ENCODE results near the gene NCK1.
A peak's percentile ranks its signal among the peaks of the same experiment; 100 is the strongest.

Gene NCK1

GRCh38 chr3:136937175-136937574 is 75.2 kb downstream of the NCK1 start:
- no peak for DNase-seq (ENCODE audit: insufficient read length)
- FAIRE-seq = no peak
- no peak for TF ChIP-seq TAF1 (IDR thresholded peaks at IDR 0.05; ENCODE audit: borderline replicate concordance, low read depth, low read length)
- no peak for TF ChIP-seq POLR2A (IDR thresholded peaks at IDR 0.05; ENCODE audit: low read depth, low read length)
- TF ChIP-seq POLR2AphosphoS5 (IDR thresholded peaks at IDR 0.05; ENCODE audit: low read depth, low read length) = no peak

GRCh38 chr3:136937851-136938250 is 75.8 kb downstream of the NCK1 start:
- DNase-seq (ENCODE audit: insufficient read length) (no peak), FAIRE-seq (no peak)
- TF ChIP-seq POLR2AphosphoS5 (IDR thresholded peaks at IDR 0.05; ENCODE audit: low read depth, low read length) (no peak), TAF1 (IDR thresholded peaks at IDR 0.05; ENCODE audit: borderline replicate concordance, low read depth, low read length) (no peak), POLR2A (IDR thresholded peaks at IDR 0.05; ENCODE audit: low read depth, low read length) (no peak)

- no peak for TF ChIP-seq TAF1 (IDR thresholded peaks at IDR 0.05; ENCODE audit: borderline replicate concordance, low read depth, low read length)
- no peak for TF ChIP-seq POLR2A (IDR thresholded peaks at IDR 0.05; ENCODE audit: low read depth, low read length)
- no peak for TF ChIP-seq POLR2AphosphoS5 (IDR thresholded peaks at IDR 0.05; ENCODE audit: low read depth, low read length)
- DNase-seq (ENCODE audit: insufficient read length) (no peak), FAIRE-seq (no peak)
Measured at GRCh38 chr3:136938334-136938733, 76.3 kb downstream of the NCK1 start.

- TF ChIP-seq TAF1 (IDR thresholded peaks at IDR 0.05; ENCODE audit: borderline replicate concordance, low read depth, low read length) = no peak
- no peak for TF ChIP-seq POLR2A (IDR thresholded peaks at IDR 0.05; ENCODE audit: low read depth, low read length)
- no peak for TF ChIP-seq POLR2AphosphoS5 (IDR thresholded peaks at IDR 0.05; ENCODE audit: low read depth, low read length)
- DNase-seq (ENCODE audit: insufficient read length) (no peak), FAIRE-seq (no peak)
Measured at GRCh38 chr3:136939489-136939888, 77.5 kb downstream of the NCK1 start.

- TF ChIP-seq TAF1 (IDR thresholded peaks at IDR 0.05; ENCODE audit: borderline replicate concordance, low read depth, low read length) (no peak), POLR2A (IDR thresholded peaks at IDR 0.05; ENCODE audit: low read depth, low read length) (no peak), POLR2AphosphoS5 (IDR thresholded peaks at IDR 0.05; ENCODE audit: low read depth, low read length) (no peak)
- DNase-seq (ENCODE audit: insufficient read length) (no peak), FAIRE-seq (no peak)
Measured at GRCh38 chr3:136942803-136943202, 80.8 kb downstream of the NCK1 start.

GRCh38 chr3:136943436-136943835 is 81.4 kb downstream of the NCK1 start:
- DNase-seq (ENCODE audit: insufficient read length) (no peak), FAIRE-seq (no peak)
- TF ChIP-seq POLR2AphosphoS5 (IDR thresholded peaks at IDR 0.05; ENCODE audit: low read depth, low read length) = no peak
- TF ChIP-seq POLR2A (IDR thresholded peaks at IDR 0.05; ENCODE audit: low read depth, low read length) = no peak
- no peak for TF ChIP-seq TAF1 (IDR thresholded peaks at IDR 0.05; ENCODE audit: borderline replicate concordance, low read depth, low read length)

GRCh38 chr3:136946978-136947377 is 85.0 kb downstream of the NCK1 start:
- TF ChIP-seq POLR2A (IDR thresholded peaks at IDR 0.05; ENCODE audit: low read depth, low read length) = no peak
- TF ChIP-seq POLR2AphosphoS5 (IDR thresholded peaks at IDR 0.05; ENCODE audit: low read depth, low read length) = no peak
- TF ChIP-seq TAF1 (IDR thresholded peaks at IDR 0.05; ENCODE audit: borderline replicate concordance, low read depth, low read length) = no peak
- FAIRE-seq = no peak
- no peak for DNase-seq (ENCODE audit: insufficient read length)

- FAIRE-seq = peak; percentile 42
- no peak for DNase-seq (ENCODE audit: insufficient read length)
- TF ChIP-seq POLR2A (IDR thresholded peaks at IDR 0.05; ENCODE audit: low read depth, low read length) = no peak
- TF ChIP-seq TAF1 (IDR thresholded peaks at IDR 0.05; ENCODE audit: borderline replicate concordance, low read depth, low read length) = no peak
- no peak for TF ChIP-seq POLR2AphosphoS5 (IDR thresholded peaks at IDR 0.05; ENCODE audit: low read depth, low read length)
Measured at GRCh38 chr3:136947477-136947876, 85.5 kb downstream of the NCK1 start.

GRCh38 chr3:136949146-136949545 is 87.1 kb downstream of the NCK1 start:
- FAIRE-seq = no peak
- no peak for TF ChIP-seq TAF1 (IDR thresholded peaks at IDR 0.05; ENCODE audit: borderline replicate concordance, low read depth, low read length)
- no peak for TF ChIP-seq POLR2A (IDR thresholded peaks at IDR 0.05; ENCODE audit: low read depth, low read length)
- no peak for TF ChIP-seq POLR2AphosphoS5 (IDR thresholded peaks at IDR 0.05; ENCODE audit: low read depth, low read length)
- DNase-seq (ENCODE audit: insufficient read length) = no peak

GRCh38 chr3:136949708-136950107 is 87.7 kb downstream of the NCK1 start:
- no peak for FAIRE-seq
- DNase-seq (ENCODE audit: insufficient read length) = no peak
- TF ChIP-seq POLR2AphosphoS5 (IDR thresholded peaks at IDR 0.05; ENCODE audit: low read depth, low read length) = no peak
- no peak for TF ChIP-seq TAF1 (IDR thresholded peaks at IDR 0.05; ENCODE audit: borderline replicate concordance, low read depth, low read length)

- DNase-seq (ENCODE audit: insufficient read length) (no peak), FAIRE-seq (peak; percentile 33)
- TF ChIP-seq POLR2AphosphoS5 (IDR thresholded peaks at IDR 0.05; ENCODE audit: low read depth, low read length) = no peak
- no peak for TF ChIP-seq POLR2A (IDR thresholded peaks at IDR 0.05; ENCODE audit: low read depth, low read length)
- TF ChIP-seq TAF1 (IDR thresholded peaks at IDR 0.05; ENCODE audit: borderline replicate concordance, low read depth, low read length) = no peak
Measured at GRCh38 chr3:136950623-136951022, 88.6 kb downstream of the NCK1 start.

- TF ChIP-seq POLR2A (IDR thresholded peaks at IDR 0.05; ENCODE audit: low read depth, low read length) = no peak
- TF ChIP-seq POLR2AphosphoS5 (IDR thresholded peaks at IDR 0.05; ENCODE audit: low read depth, low read length) = no peak
- no peak for TF ChIP-seq TAF1 (IDR thresholded peaks at IDR 0.05; ENCODE audit: borderline replicate concordance, low read depth, low read length)
- FAIRE-seq (no peak), DNase-seq (ENCODE audit: insufficient read length) (no peak)
Measured at GRCh38 chr3:136952292-136952691, 90.3 kb downstream of the NCK1 start.

- DNase-seq (ENCODE audit: insufficient read length) = no peak
- TF ChIP-seq POLR2AphosphoS5 (IDR thresholded peaks at IDR 0.05; ENCODE audit: low read depth, low read length) (no peak), TAF1 (IDR thresholded peaks at IDR 0.05; ENCODE audit: borderline replicate concordance, low read depth, low read length) (no peak), POLR2A (IDR thresholded peaks at IDR 0.05; ENCODE audit: low read depth, low read length) (no peak)
- no peak for FAIRE-seq
Measured at GRCh38 chr3:136954251-136954650, 92.2 kb downstream of the NCK1 start.

All from GM12892 (cell line).